H1 (cell line): ENCODE data around the gene RMDN3.

Source experiments
- CHD2 ChIP-seq: IDR thresholded peaks from 2 replicates; pipeline ENCODE4 v1.6.1; 2012; ENCODE audit warnings: low read length, improper control_type of control experiment
- CREB1 ChIP-seq: IDR thresholded peaks from 2 replicates; pipeline ENCODE4 v1.6.1; 2012; ENCODE audit warnings: inconsistent platforms
- GABPA ChIP-seq: IDR thresholded peaks from 2 replicates; pipeline ENCODE4 v1.6.1; 2011; ENCODE audit warnings: mild to moderate bottlenecking, low read length, moderate library complexity, borderline replicate concordance; ENCODE audit not compliant: insufficient read depth
- TF ChIP-seq, protein P1 (sequence below), 3 experiments: IDR thresholded peaks; 1 replicate in 2 of 3; 2 replicates in 1 of 3; pipeline versions ENCODE4 v1.5.1 to v1.6.1; 2011; ENCODE audit warnings: low read length in 3 of 3, mild to moderate bottlenecking in 3 of 3, inconsistent platforms in 2 of 3, low read depth in 1 of 3, moderate library complexity in 1 of 3; ENCODE audit not compliant: insufficient read depth in 1 of 3; ENCODE audit errors: control extremely low read depth in 1 of 3
- TF ChIP-seq, protein P2 (sequence below): IDR thresholded peaks from 2 replicates; pipeline ENCODE4 v1.6.1; 2012; ENCODE audit warnings: inconsistent platforms

DNA sequence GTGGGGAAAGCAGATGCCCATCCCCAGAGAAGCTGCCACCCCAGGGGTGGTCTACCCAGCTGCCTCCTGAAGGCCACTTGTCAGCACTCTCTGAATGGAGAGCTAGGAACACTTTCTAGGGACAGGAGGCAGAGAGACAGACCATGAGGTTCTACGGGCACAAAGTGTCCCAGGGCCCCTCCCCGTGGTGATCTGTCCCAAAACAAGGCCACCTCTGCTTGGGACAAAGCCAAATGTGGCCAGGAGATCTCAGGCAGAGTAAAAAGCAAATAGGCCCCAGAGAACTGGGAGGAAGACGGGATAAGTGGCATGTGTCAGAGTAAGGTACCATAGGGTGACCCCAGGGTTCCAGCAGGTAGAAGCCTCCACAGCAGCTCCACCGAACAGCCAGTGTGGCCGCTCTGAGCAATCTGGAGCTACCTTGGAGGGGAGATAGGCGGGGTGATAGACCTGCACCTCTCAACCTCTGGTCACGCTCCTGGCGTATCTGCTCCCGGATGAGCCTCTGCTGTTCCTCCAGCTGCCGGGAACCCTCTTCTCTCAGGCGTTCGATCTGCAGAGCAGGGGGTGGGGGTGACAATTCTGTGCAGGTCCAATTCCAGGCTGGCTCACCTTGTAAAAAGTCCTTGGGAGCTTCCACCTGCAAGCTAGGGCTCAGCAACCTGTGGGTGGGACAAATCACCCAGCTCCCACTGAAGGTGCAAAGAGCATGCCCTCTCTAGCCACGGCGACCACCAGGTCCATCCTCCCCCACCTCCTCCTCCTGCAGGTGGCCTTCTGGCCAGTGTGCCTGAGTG, 20.9 kb upstream of the RMDN3 start:
- TF ChIP-seq, protein P1, sequence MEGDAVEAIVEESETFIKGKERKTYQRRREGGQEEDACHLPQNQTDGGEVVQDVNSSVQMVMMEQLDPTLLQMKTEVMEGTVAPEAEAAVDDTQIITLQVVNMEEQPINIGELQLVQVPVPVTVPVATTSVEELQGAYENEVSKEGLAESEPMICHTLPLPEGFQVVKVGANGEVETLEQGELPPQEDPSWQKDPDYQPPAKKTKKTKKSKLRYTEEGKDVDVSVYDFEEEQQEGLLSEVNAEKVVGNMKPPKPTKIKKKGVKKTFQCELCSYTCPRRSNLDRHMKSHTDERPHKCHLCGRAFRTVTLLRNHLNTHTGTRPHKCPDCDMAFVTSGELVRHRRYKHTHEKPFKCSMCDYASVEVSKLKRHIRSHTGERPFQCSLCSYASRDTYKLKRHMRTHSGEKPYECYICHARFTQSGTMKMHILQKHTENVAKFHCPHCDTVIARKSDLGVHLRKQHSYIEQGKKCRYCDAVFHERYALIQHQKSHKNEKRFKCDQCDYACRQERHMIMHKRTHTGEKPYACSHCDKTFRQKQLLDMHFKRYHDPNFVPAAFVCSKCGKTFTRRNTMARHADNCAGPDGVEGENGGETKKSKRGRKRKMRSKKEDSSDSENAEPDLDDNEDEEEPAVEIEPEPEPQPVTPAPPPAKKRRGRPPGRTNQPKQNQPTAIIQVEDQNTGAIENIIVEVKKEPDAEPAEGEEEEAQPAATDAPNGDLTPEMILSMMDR (IDR thresholded peaks at IDR 0.05; ENCODE audit: control extremely low read depth in 1 of 3, insufficient read depth in 1 of 3, low read depth in 1 of 3, low read length in 3 of 3), result no peak
- TF ChIP-seq CHD2 (no peak), CREB1 (no peak), GABPA (no peak)
- TF ChIP-seq, protein P2, sequence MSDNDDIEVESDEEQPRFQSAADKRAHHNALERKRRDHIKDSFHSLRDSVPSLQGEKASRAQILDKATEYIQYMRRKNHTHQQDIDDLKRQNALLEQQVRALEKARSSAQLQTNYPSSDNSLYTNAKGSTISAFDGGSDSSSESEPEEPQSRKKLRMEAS, result no peak
